ENCODE measurements around the gene EGFL7. TPM values are rescaled to one million over a fixed set of nuclear protein-coding genes. Genes with fewer than 3 reads are reported as not detected.
A peak's percentile ranks its signal among the peaks of the same experiment; 100 is the strongest.

The EGFL7 gene
- total RNA-seq, 4 donors from 2014 or later, result 119 to 1,791 (median 307) TPM

GRCh38 chr9:136714893-136715274 is 52.2 kb downstream of the EGFL7 start:
- TF ChIP-seq POLR2A (IDR thresholded peaks at IDR 0.05) (no peak), CTCF (IDR thresholded peaks at IDR 0.05) (no peak)
- DNase-seq, result no peak
- H3K27me3 ChIP-seq, result no peaks in the 10 kb centered on the region
- H3K36me3 ChIP-seq, result no peaks in the 10 kb centered on the region
- H3K4me1 ChIP-seq, result peaks cover 0 to 8% of the 10 kb centered on the region in 2 donors
- no peak overlapping the region for H3K4me3 ChIP-seq
- H3K9me3 ChIP-seq, result no peaks in the 10 kb centered on the region
- H3K27ac ChIP-seq, result peak overlapping the region; percentile 62 to 72
- intact Hi-C loops (cut with DNase I; ENCODE audit: low total_unique reads), result no loop called here

GRCh38 chr9:136717399-136717798 is 54.7 kb downstream of the EGFL7 start:
- intact Hi-C loops (cut with DNase I; ENCODE audit: low total_unique reads), result no loop called here
- no peak for DNase-seq
- Histone ChIP-seq H3K9me3 (no peaks in the 10 kb centered on the region), H3K27me3 (no peaks in the 10 kb centered on the region), H3K27ac (no peak overlapping the region), H3K36me3 (no peaks in the 10 kb centered on the region), H3K4me3 (no peak overlapping the region), H3K4me1 (peaks cover 0 to 8% of the 10 kb centered on the region in 2 donors)
- TF ChIP-seq CTCF (IDR thresholded peaks at IDR 0.05) (no peak), POLR2A (IDR thresholded peaks at IDR 0.05) (no peak)

GRCh38 chr9:136718345-136719194 is 55.9 kb downstream of the EGFL7 start:
- Histone ChIP-seq H3K9me3 (no peaks in the 10 kb centered on the region), H3K27me3 (no peaks in the 10 kb centered on the region), H3K4me1 (peaks cover 0 to 8% of the 10 kb centered on the region in 2 donors), H3K4me3 (no peak overlapping the region), H3K27ac (no peak overlapping the region), H3K36me3 (no peaks in the 10 kb centered on the region)
- intact Hi-C loops (cut with DNase I; ENCODE audit: low total_unique reads), result no loop called here
- no peak for DNase-seq
- no peak for TF ChIP-seq POLR2A (IDR thresholded peaks at IDR 0.05)
- no peak for TF ChIP-seq CTCF (IDR thresholded peaks at IDR 0.05)

- no peak for TF ChIP-seq POLR2A (IDR thresholded peaks at IDR 0.05)
- no peak for TF ChIP-seq CTCF (IDR thresholded peaks at IDR 0.05)
- Histone ChIP-seq H3K27me3 (no peaks in the 10 kb centered on the region), H3K27ac (peak overlapping the region in 1 of 2 donors; percentile 32), H3K36me3 (no peaks in the 10 kb centered on the region), H3K4me1 (peaks cover 0 to 8% of the 10 kb centered on the region in 2 donors), H3K9me3 (no peaks in the 10 kb centered on the region), H3K4me3 (no peak overlapping the region)
- intact Hi-C loops (cut with DNase I; ENCODE audit: low total_unique reads), result no loop called here
- no peak for DNase-seq
Observed at GRCh38 chr9:136719195-136719880, 56.6 kb downstream of the EGFL7 start.

All from uterus (tissue), 4 donors.